ENCODE data around the gene LYPLA2.

LYPLA2 gene

GRCh38 chr1:23809751-23810171 lies 18.8 kb downstream of the LYPLA2 start:
- no peaks in the 10 kb centered on the region for H3K4me1 ChIP-seq (ENCODE audit: control insufficient read depth in 1 of 2, insufficient read depth in 2 of 2, low read length in 2 of 2)
- no peak overlapping the region for H2AK5ac ChIP-seq (ENCODE audit: low read length)
- peak; percentile 54 to 73 for DNase-seq
- H3K4ac ChIP-seq (ENCODE audit: low read depth, low read length) = no peak overlapping the region
- H2AFZ ChIP-seq (ENCODE audit: insufficient read depth, low read length, poor library complexity) = no peak overlapping the region
- H4K8ac ChIP-seq (ENCODE audit: low read depth, low read length) = no peak overlapping the region
- no peak overlapping the region for H2BK120ac ChIP-seq (ENCODE audit: insufficient read depth, low read length, poor library complexity)
- H3K9ac ChIP-seq (ENCODE audit: low read length) = no peak overlapping the region
- no peaks in the 10 kb centered on the region for H3K27me3 ChIP-seq (ENCODE audit: insufficient read depth, low read length)
- H3K36me3 ChIP-seq (ENCODE audit: control insufficient read depth in 1 of 2, insufficient read depth in 2 of 2, low read length in 2 of 2) = peaks cover 12 to 15% of the 10 kb centered on the region in 2 experiments
- WGBS (ENCODE audit: extremely low coverage, insufficient coverage, insufficient read length) = no CpG with 5 or more reads among the region's 6 CpGs
- no peak overlapping the region for H3K14ac ChIP-seq (ENCODE audit: low read length)
- H3K79me1 ChIP-seq (ENCODE audit: low read length) = no peaks in the 10 kb centered on the region
- peaks cover 3% of the 10 kb centered on the region for H3K9me3 ChIP-seq (ENCODE audit: insufficient read depth, low read depth, low read length)
- no peak overlapping the region for H4K12ac ChIP-seq (ENCODE audit: low read depth, low read length)
- H3K18ac ChIP-seq (ENCODE audit: low read length) = no peak overlapping the region
- no peaks in the 10 kb centered on the region for H3K79me2 ChIP-seq (ENCODE audit: control insufficient read depth, insufficient read depth, low read length, poor library complexity)
- H3K4me2 ChIP-seq (ENCODE audit: low read length) = no peak overlapping the region
- no peak overlapping the region for H2BK12ac ChIP-seq (ENCODE audit: low read length)
- H3K4me3 ChIP-seq (ENCODE audit: low read depth, low read length) = no peak overlapping the region
- H3K23ac ChIP-seq (ENCODE audit: low read length) = no peak overlapping the region
- H3K27ac ChIP-seq (ENCODE audit: low read depth, low read length) = no peak overlapping the region
- H2BK5ac ChIP-seq (ENCODE audit: low read depth, low read length, poor library complexity) = no peak overlapping the region
- no peak overlapping the region for H4K91ac ChIP-seq (ENCODE audit: low read depth, low read length)

GRCh38 chr1:23810818-23811540 lies 20.0 kb downstream of the LYPLA2 start:
- no CpG with 5 or more reads among the region's 3 CpGs for WGBS (ENCODE audit: extremely low coverage, insufficient coverage, insufficient read length)
- Histone ChIP-seq H2BK12ac (ENCODE audit: low read length) (no peak overlapping the region), H2AK5ac (ENCODE audit: low read length) (no peak overlapping the region)

DNA sequence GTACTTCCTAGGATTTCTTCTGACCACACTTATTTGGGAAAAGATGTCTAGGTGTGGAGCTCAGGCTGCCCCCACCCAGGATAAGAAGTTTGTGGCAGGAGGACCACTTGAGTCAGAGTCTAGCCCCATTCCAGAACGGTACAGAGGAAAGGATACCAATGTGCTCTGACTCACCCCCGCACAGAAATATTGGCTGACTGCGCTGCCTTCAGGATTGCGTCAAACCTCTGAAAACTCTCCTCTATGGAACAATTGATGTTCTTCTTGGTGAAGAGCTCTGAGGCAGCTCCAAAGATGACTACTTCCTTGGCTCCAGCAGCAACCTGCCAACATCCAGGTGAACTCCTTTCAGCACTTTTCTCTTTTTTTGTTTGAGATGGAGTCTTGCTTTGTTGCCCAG lies 23.1 kb downstream of the LYPLA2 start:
- Histone ChIP-seq H2AK5ac (ENCODE audit: low read length) (no peak overlapping the region), H2AFZ (ENCODE audit: insufficient read depth, low read length, poor library complexity) (no peak overlapping the region), H4K8ac (ENCODE audit: low read depth, low read length) (no peak overlapping the region), H2BK5ac (ENCODE audit: low read depth, low read length, poor library complexity) (no peak overlapping the region), H3K4ac (ENCODE audit: low read depth, low read length) (no peak overlapping the region), H3K23ac (ENCODE audit: low read length) (no peak overlapping the region), H3K4me2 (ENCODE audit: low read length) (no peak overlapping the region), H3K79me1 (ENCODE audit: low read length) (no peaks in the 10 kb centered on the region), H3K9ac (ENCODE audit: low read length) (no peak overlapping the region), H2BK12ac (ENCODE audit: low read length) (no peak overlapping the region), H3K79me2 (ENCODE audit: control insufficient read depth, insufficient read depth, low read length, poor library complexity) (no peaks in the 10 kb centered on the region), H3K4me3 (ENCODE audit: low read depth, low read length) (no peak overlapping the region), H3K9me3 (ENCODE audit: insufficient read depth, low read depth, low read length) (no peaks in the 10 kb centered on the region), H3K14ac (ENCODE audit: low read length) (no peak overlapping the region), H3K18ac (ENCODE audit: low read length) (no peak overlapping the region), H4K12ac (ENCODE audit: low read depth, low read length) (no peak overlapping the region), H3K4me1 (ENCODE audit: control insufficient read depth in 1 of 2, insufficient read depth in 2 of 2, low read length in 2 of 2) (no peaks in the 10 kb centered on the region), H3K27me3 (ENCODE audit: insufficient read depth, low read length) (no peaks in the 10 kb centered on the region), H4K91ac (ENCODE audit: low read depth, low read length) (no peak overlapping the region), H3K27ac (ENCODE audit: low read depth, low read length) (no peak overlapping the region), H3K36me3 (ENCODE audit: control insufficient read depth in 1 of 2, insufficient read depth in 2 of 2, low read length in 2 of 2) (peaks cover 15 to 20% of the 10 kb centered on the region in 2 experiments), H2BK120ac (ENCODE audit: insufficient read depth, low read length, poor library complexity) (no peak overlapping the region)
- DNase-seq = peak in 1 of 2 donors; percentile 36
- WGBS (ENCODE audit: extremely low coverage, insufficient coverage, insufficient read length) = no CpG with 5 or more reads among the region's 4 CpGs

More at GRCh38 chr1:23810818-23811540, 20.0 kb downstream of the LYPLA2 start:
- H4K12ac ChIP-seq (ENCODE audit: low read depth, low read length) = no peak overlapping the region
- no peak overlapping the region for H4K8ac ChIP-seq (ENCODE audit: low read depth, low read length)
- no peaks in the 10 kb centered on the region for H3K4me1 ChIP-seq (ENCODE audit: control insufficient read depth in 1 of 2, insufficient read depth in 2 of 2, low read length in 2 of 2)
- H3K23ac ChIP-seq (ENCODE audit: low read length) = no peak overlapping the region
- no peaks in the 10 kb centered on the region for H3K79me1 ChIP-seq (ENCODE audit: low read length)
- no peak overlapping the region for H3K27ac ChIP-seq (ENCODE audit: low read depth, low read length)
- no peak overlapping the region for H2BK5ac ChIP-seq (ENCODE audit: low read depth, low read length, poor library complexity)
- no peak overlapping the region for H3K14ac ChIP-seq (ENCODE audit: low read length)
- H3K4me3 ChIP-seq (ENCODE audit: low read depth, low read length) = no peak overlapping the region
- H3K9me3 ChIP-seq (ENCODE audit: insufficient read depth, low read depth, low read length) = peaks cover 3% of the 10 kb centered on the region
- H3K36me3 ChIP-seq (ENCODE audit: control insufficient read depth in 1 of 2, insufficient read depth in 2 of 2, low read length in 2 of 2) = peaks cover 15 to 17% of the 10 kb centered on the region in 2 experiments
- no peak overlapping the region for H3K4me2 ChIP-seq (ENCODE audit: low read length)
- H4K91ac ChIP-seq (ENCODE audit: low read depth, low read length) = no peak overlapping the region
- no peaks in the 10 kb centered on the region for H3K79me2 ChIP-seq (ENCODE audit: control insufficient read depth, insufficient read depth, low read length, poor library complexity)
- H3K9ac ChIP-seq (ENCODE audit: low read length) = no peak overlapping the region
- H3K18ac ChIP-seq (ENCODE audit: low read length) = no peak overlapping the region
- DNase-seq = peak in 1 of 2 donors; percentile 51
- H3K27me3 ChIP-seq (ENCODE audit: insufficient read depth, low read length) = no peaks in the 10 kb centered on the region
- H3K4ac ChIP-seq (ENCODE audit: low read depth, low read length) = no peak overlapping the region
- H2AFZ ChIP-seq (ENCODE audit: insufficient read depth, low read length, poor library complexity) = no peak overlapping the region
- no peak overlapping the region for H2BK120ac ChIP-seq (ENCODE audit: insufficient read depth, low read length, poor library complexity)

DNA sequence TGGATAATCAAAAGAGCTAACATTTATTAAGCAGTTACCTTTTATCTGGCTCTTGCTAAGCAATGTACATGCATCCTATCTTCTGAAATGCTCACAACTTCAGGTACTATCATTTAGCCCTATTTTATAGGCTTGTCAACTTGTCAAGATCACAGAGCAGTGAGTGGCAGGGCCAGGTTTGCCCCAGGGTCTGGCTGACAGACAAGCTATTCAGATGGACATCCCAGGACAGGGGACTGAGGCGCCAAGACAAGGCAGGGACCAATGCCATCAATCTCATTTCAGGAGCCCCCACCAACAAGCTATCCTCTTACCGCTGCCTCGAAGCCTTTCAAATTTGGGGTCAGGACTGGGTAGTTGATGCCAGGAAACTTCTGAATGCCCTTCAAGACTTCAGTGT lies 25.4 kb downstream of the LYPLA2 start:
- Histone ChIP-seq H2BK120ac (ENCODE audit: insufficient read depth, low read length, poor library complexity) (no peak overlapping the region), H2AK5ac (ENCODE audit: low read length) (no peak overlapping the region), H3K27me3 (ENCODE audit: insufficient read depth, low read length) (no peaks in the 10 kb centered on the region), H3K4ac (ENCODE audit: low read depth, low read length) (no peak overlapping the region), H3K27ac (ENCODE audit: low read depth, low read length) (no peak overlapping the region), H3K9me3 (ENCODE audit: insufficient read depth, low read depth, low read length) (no peaks in the 10 kb centered on the region), H3K79me1 (ENCODE audit: low read length) (no peaks in the 10 kb centered on the region), H3K79me2 (ENCODE audit: control insufficient read depth, insufficient read depth, low read length, poor library complexity) (no peaks in the 10 kb centered on the region), H3K4me1 (ENCODE audit: control insufficient read depth in 1 of 2, insufficient read depth in 2 of 2, low read length in 2 of 2) (no peaks in the 10 kb centered on the region), H3K14ac (ENCODE audit: low read length) (no peak overlapping the region), H2AFZ (ENCODE audit: insufficient read depth, low read length, poor library complexity) (no peak overlapping the region), H2BK12ac (ENCODE audit: low read length) (no peak overlapping the region), H3K9ac (ENCODE audit: low read length) (no peak overlapping the region), H3K23ac (ENCODE audit: low read length) (no peak overlapping the region), H4K91ac (ENCODE audit: low read depth, low read length) (no peak overlapping the region), H2BK5ac (ENCODE audit: low read depth, low read length, poor library complexity) (no peak overlapping the region), H3K4me3 (ENCODE audit: low read depth, low read length) (no peak overlapping the region), H3K4me2 (ENCODE audit: low read length) (no peak overlapping the region), H4K8ac (ENCODE audit: low read depth, low read length) (no peak overlapping the region), H3K36me3 (ENCODE audit: control insufficient read depth in 1 of 2, insufficient read depth in 2 of 2, low read length in 2 of 2) (peaks cover 15 to 19% of the 10 kb centered on the region in 2 experiments), H4K12ac (ENCODE audit: low read depth, low read length) (no peak overlapping the region), H3K18ac (ENCODE audit: low read length) (no peak overlapping the region)
- WGBS (ENCODE audit: extremely low coverage, insufficient coverage, insufficient read length) = no CpG with 5 or more reads among the region's 3 CpGs
- no peak for DNase-seq
